ENCODE data around the gene HOXC9.

Gene HOXC9

DNA sequence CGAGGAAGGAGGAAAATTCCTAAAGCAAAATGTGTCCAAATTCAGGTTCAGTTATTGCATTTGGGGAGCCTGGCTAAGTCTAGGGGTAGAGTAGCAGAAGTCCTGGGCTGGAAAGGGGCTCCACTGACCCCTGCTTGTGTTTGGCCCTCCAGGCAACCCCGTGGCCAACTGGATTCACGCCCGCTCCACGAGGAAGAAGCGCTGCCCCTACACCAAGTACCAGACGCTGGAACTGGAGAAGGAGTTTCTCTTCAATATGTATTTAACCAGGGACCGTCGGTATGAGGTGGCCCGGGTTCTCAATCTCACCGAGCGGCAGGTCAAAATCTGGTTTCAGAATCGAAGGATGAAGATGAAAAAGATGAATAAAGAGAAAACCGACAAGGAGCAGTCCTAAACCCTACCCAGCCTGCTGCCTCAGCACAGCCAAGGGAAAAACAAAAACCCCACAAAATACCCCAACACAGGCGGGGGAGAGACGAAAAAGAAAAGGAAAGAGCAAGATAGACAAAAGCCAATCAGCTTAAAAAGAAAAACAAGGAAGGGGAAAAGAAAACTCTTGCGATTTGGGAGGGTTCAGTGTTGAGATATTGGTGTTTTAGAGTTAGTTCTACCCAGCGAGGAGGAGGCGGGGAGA is 2.4 kb downstream of the HOXC9 start:
- DNase-seq, result no peak

DNA sequence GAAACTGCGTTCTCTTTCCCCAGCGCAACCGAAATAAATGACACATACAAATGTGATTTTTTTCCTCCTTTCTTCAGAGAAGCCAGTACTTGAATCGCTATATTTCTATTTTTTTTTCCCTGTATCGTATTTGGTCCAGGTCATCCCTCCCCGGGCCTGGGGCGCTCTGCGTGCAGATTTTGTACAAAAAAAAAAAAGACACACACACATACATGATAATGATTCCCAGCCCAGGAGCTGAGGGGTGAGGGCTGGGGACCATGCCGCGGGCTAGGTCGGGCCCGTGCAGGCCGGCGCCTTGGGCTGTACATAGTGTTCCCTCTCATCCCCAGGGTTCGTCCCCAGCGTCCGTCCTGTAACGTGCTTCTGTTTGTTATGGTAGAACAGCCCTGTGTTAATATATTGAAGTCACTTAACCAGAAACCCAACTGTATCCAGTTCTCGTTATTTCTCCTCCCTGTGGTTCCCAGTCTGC is 3.0 kb downstream of the HOXC9 start:
- no peak for DNase-seq

DNA sequence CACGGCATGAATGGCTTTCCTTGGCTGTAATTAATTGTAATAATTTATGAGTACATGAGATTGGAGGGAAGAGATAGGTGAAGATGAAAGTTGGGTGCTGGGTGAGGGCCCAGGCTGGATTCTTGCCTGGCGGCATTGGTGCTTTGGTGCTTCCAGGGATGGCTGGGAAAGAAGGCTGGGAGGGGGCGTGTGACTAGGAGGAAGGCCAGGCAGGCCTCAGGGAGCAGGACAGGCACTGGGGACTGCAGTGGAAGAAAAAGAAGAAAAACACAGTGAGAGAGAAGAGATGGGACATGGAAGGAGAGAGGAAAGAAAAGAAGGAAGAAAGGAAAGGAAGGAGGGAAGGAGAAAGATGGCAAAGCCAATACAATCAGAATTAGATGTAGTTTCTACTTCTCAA is 3.7 kb downstream of the HOXC9 start:
- no peak for DNase-seq

DNA sequence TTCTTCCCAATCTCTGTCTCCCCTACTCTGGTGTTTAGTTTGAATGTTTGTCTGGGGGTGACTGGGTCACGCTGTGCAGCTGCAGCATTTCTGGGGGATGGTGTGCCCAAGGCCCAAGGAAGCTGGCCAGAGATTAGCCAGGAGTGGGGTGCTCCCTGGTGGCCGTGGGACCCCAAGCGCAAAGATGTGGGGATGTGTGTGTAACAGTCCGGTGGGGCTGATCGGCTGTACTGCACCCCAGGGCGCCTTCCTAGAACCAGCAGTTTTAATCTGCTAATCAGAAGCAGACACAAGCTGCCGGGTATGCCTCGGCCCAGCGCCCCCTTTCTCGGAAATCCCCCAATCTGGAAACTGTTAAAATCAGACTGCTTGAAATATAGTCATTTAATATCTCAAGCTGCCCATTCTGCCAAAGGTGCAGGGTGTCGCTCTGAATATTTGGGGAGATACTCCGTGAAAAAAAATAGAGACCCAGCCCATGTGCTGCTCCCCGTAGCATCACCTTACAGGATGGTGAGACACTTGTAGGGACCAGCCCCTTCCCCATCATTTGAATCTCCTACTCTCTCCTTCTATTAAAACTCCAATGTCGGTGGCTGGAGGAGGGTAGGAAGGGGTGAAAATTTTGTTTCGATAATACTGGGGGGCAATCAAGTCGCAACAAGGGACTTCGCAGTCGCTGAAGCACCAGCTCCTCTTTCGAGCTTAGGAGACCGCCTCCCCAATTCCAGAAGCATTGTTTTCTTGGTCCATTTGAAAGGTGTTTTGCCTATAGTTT is 4.3 kb downstream of the HOXC9 start:
- no peak for DNase-seq

DNA sequence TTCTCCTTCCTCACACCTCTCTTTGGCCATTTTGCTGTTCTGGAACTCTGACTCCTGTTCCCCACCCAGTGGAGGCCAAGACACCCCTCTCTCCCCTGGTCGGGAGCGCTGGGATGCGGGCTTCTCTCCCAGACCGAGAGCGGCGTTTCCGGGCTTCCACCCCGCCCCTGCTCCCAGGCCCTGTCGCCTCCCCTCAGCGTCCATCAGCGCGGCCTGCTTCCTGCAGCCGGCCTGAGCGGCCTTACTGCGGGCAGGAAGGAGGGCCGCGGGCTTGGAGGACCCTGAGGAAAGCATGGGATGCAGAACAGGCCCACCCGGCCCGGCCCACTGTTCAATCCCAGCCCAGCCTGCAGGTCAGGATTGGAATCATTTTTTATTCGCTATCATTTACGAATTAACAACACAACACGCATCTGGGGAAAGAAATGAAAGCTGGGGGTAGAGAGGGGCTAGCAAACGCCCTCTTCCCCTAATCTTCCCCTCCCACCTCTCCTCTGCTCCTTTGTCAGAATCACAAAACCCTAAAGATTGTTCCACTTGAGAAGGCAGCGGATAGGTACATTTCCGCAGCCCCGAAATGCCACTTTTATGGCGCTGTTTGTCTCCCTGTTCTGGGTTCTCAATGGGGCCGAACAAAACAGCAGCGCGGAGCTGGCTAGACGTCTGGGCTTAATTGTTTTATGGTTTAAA is 5.0 kb downstream of the HOXC9 start:
- no peak for DNase-seq

DNA sequence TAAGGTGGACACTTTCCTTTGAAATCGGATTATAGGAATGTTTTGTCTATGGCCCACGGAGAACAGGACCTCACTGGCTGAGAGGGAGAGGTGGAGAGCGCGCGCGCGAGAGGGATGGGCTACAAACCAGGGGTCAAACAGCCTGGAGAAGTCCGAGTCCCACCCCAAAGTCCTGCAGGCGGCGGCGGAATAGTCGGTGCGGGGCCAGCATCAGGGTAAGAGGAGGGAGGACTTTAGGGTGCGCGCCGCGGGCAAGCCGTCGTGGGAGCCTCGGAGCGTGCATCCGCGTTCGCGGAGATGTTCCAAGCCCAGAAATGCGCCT is 5.5 kb downstream of the HOXC9 start:
- no peak for DNase-seq

DNA sequence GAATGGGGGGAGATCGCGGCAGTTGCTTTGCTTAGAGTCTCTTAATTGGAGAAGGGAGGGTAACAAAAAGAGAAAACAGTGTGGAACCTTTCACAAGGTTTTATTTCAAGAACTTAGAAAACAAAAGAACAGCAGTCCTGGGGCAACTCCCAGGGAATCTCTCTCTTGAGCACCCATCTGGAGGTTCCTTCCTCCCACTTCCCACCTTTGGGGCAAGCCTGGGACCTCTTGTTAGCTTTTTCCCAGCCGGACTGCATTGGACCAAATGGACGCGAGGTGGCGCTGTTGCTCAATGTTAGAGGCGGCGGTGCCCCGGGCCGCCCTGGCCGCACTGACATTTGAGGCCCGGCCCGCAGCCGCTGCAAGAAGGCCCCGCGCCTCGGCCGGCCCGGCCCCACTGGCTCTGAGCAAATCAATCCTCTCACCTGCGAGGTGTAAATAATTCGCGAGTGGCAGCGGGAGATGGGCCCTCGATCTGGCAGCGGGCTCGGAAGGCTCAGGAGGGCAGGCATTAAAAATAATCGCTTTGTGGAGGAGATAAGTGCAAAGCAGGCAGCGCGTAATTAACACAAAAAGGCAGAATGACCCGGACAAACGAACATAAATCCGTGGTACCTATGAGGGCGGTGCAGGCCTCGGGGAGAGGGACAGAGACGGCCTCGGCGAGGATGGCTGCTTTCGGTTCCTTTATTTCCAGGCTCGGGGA is 6.0 kb downstream of the HOXC9 start:
- peak; percentile 75 for DNase-seq

DNA sequence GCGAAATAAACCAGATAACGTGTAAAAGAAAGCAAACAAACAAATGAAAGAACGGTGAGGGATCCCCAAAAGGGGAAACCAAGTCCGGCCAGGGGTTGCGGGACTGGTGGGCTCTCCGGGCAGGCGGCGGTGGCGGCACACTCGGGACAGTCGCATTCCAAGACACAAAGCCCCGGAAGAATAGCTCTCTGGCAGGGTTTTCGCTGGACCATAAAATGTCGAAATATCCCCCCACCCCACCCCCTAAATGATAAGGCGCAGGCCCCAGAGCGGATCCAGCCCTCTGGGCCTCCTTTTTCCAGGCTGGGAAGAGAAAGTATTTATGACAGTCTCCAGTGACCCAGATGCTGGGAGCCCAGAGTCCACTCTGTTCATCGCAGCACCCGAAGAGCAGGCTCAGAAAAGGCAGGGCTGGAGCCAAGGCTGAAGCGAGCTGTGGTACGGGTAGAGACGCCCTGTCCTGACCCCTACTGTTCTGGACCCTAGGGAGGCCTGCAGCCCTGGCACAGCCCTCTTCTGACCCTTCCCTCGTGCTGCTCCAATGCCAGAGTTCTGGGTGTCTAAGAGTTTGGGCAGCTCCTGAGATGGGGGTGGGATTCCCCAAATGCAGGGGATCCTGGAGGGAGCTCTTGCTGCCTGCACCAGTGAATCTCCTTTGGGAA is 6.7 kb downstream of the HOXC9 start:
- DNase-seq, result no peak

DNA sequence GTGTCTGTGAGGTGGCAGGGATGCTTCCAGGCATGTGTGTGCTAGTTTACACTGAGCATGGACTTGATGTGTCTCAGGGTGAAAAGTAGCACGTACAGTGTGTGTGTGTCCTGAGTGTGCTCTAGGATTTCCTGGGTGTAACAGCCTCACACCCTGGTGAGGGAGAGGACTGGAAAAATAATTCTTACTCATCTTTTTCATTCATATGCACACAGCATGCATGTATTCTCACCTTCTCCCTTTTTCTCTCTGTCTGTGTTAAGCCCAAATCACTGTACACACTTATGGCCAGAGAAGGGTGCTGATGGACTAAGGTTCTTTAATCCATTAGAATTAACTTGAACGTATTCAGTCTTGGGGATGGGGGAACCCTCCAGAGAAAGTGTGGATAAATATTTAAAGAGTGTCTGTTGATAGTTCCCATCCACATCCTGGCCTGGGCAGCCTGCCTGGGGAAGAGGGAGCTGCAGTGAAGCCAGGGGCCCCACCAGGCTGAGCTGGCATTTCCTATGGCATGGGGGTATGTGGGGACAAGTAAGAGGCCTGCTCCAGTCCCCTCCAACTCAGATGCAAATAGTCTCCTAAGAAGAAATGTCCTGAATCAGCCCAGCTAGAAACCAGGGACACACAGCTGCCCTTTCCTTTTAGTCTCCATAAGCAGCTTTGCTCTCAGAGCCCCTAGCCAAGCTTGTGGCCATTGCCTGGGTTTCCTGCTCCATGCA is 7.7 kb downstream of the HOXC9 start:
- no peak for DNase-seq

DNA sequence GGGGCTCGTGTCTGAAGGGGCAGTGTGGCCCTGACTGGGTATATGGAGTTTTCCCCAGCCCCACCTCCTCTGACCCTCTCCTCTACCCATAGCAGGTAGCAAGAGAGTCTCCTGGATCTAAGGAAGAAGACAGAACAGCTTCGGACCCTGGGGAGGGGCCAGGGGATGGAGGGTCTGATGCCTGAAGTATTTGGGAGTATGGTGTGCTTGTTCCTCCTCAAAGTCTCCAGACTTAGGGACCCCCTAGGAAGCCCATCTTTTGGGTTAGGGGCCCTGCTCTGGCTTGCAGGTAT is 8.2 kb downstream of the HOXC9 start:
- DNase-seq, result no peak

DNA sequence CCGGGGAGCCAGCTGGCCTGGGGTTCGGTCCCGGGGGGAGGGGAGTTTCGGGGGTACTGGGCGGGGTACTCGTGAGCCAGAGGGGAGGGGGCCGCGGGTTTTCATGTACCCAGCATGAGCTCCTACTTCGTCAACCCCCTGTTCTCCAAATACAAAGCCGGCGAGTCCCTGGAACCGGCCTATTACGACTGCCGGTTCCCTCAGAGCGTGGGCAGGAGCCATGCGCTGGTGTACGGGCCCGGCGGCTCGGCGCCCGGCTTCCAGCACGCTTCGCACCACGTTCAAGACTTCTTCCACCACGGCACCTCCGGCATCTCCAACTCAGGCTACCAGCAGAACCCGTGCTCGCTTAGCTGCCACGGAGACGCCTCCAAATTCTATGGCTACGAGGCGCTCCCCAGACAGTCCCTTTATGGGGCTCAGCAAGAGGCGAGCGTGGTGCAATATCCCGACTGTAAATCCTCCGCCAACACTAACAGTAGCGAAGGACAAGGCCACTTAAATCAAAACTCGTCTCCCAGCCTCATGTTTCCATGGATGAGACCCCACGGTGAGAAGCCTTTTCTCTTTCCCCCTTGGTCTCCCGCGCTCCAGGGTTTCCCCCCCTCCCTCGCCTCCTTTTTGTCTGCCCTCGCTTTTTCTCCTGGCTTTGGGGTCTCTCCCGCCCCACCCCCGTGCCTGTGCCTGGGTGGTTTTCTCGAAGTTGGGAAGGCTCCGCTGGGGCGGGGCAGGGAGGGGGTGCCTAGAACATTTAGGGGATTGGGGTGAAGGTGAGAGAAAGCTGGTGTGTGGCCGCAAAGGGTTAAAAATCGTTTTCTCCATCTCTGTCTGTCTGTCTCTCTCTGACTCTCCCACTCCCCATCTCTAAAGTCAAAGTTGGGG is 9.5 kb downstream of the HOXC9 start:
- no peak for DNase-seq

DNA sequence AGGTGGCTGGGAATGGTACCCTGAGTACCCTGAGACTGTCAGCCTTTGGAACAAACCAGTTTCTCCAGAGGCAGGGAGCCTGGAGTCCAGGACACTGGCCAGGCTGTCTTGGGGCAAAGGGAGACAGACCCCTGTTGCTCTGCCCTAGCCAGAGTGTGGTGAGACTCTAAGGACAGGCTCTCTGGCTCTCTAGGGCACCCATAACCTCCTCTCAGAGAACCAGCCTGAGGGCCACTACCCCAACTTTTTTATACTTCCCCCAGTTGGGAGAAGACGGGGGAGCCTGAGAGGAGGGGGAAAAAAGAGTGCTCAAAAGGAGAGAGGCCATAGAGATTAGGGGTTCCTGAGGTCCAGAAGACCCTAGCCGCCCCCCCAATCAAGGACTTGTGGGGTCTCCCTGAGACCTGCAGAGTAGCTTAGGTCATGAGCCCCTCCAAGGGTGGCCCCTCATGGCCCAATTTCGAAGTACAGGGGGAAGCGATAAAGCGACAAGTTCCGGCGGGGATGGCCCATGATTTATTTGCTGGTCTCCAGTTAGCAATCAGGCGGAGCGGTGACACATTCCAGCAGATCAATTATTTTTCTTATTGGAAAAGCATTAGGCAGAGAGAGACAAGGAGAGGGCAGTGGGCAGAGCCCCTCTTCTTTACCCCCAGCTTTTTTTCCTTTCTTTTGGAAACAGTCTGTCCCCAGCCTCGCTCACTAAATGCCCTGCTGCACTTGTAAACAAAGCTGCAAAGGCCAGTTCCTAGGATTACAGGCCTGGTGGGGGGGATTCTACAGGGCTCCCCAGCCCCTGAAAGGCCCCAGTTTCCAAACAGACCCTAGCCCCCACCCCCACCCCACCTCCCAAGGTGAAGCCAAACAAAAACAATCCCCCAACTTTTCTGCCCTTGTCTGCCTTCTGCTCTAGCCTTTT is 10.4 kb downstream of the HOXC9 start:
- no peak for DNase-seq

DNA sequence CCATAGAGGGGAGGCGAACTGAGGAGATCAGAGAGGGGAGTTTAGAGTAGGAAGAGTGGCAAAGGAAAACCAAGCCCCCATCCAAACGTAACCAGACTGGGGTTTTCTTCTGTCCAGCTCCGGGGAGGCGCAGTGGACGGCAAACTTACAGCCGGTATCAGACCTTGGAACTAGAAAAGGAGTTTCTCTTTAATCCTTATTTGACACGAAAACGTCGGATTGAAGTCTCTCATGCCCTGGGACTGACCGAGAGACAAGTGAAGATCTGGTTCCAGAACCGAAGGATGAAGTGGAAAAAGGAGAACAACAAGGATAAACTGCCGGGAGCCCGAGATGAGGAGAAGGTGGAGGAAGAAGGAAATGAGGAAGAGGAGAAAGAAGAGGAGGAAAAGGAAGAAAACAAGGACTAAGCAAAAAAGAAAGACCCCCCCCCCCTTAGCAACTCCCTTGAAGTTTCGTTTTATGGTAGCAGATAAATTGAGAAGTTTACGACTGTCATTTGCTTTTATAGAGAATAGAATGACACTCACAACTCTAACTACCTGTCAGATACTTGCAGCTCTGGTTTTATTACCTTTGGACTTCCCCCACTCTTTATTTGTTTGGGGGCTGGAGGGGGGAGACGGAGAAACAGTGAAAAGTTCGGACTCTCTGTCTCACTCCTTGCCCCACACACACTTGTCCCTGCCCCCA is 11.2 kb downstream of the HOXC9 start:
- no peak for DNase-seq

DNA sequence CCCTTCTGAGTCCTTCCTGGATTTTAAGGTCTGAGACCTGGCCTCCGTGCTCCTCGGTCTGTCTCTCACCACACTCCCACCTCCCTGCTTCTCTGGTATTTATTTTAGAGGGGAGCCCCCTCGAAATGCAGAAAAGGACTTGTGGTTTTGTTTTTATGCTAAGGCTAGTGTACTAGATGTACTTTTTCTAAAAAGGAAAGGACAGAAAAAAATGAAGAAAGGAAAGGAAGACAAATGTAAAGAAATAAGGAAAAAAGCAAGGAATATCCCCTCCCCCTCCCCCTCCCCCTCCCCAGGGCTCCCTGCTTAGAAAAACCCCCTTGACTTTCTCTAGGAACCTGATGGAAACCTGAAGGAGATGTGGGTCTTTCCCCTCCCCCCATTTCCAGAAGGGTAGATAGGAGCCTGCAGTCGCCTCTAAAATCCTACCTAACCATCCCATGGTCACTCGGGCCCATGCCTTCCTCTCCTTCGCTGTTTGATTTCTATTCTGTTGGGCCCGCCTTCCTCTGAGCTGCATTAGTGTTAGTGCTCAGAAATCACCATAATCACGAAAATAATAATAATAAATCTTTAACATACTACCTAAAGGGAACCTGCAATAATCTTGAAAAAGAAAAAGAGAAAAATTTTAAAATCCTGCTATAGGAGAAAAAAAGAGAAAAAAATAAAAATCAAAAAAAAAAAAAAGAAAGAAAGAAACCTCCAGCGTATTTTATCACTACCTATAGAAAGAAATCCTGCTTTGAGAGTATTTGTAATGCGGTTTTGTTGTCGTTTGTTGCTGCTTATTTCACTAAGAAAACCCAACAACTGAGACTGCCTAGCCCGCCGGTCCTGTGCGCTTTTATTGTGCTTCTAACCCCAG is 11.9 kb downstream of the HOXC9 start:
- DNase-seq, result no peak

DNA sequence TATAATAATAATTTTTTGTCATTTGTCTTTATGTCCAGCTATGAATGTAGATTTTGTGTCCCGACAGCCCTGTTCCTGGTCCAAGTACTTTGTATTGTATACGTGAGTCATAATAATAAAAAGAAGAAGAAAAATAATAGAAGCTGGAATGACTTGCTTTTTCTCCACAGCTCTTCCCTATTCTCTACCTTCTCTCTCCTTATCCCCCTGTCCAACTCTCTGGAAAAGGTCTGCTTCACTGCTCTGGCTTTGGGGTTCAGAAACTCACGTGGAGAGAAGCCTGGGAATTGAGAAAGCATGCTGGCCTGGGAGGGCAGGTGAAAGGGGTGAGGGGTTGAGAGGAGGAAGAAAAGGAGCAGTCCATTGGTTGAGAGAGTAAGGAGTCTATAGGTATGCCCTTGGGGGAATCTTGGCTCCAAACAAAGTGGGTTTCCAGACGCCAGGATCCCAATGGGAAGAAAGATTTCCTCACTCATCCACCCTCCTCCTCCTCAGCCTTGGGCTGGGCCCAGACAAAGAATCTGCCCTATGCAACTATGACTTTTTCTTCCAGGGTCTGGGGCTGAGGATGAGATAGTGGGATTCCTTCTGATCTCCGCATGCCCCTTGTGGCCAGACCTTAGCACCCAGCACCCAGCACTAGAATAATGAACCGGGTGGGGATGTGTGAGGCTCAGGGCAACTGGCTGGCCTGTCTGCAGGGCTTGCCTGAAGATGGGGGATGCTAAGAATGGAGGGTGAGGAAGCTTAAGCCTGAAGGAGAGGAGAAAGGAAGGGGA is 12.9 kb downstream of the HOXC9 start:
- DNase-seq, result no peak

DNA sequence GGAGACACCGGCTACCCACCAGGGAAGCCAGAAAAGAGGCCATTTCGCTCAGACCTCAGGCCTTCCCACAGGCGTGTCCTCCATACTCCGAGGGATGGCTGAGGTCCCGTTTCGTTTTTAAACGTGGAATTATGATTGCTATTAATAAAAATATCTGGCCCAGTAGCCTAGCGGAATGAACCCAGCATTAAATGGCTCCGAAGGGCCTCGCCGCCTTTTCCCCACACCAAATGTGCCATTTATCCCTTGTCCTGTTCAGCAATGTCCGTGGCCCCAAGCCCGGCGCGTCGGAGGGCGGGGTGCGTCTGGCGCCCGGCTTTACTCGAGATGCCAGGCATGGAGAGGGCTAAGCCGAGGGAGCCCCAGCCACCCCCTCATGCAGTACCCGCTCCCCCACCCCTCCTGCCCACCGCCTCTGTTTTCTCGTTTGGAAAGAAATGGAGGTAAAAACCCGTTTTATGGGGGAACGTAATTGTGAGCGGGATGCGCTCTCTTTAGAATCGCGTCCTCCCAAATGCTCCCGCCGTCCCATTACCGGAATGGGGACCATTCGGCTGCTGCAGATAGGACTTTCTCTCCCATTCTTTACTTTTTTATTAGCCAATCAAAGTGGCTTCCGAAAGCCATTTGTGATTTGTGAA is 14.5 kb downstream of the HOXC9 start:
- DNase-seq, result no peak

Data from fibroblast of skin of scalp (primary cell).